Measurements from ENCODE around the gene MAP3K15. TPM values are rescaled to one million over a fixed set of nuclear protein-coding genes. Genes with fewer than 3 reads are reported as not detected.

Gene MAP3K15
- total RNA-seq, 1 experiment from 2014 or later: 0.06 TPM

- ChIA-PET CTCF (no interaction called here), POLR2A (ENCODE audit: low non-redundant PET) (no interaction called here)
- H3K27ac ChIP-seq (ENCODE audit: low read depth, low read length, poor library complexity, severe bottlenecking): no peak overlapping the region
- H3K9me3 ChIP-seq (ENCODE audit: low read depth, low read length, poor library complexity, severe bottlenecking): no peaks in the 10 kb centered on the region
- H3K36me3 ChIP-seq (ENCODE audit: insufficient read depth, low read length, poor library complexity, severe bottlenecking): peaks cover 49% of the 10 kb centered on the region
- DNase-seq (ENCODE audit: low spot score): no peak
- no peaks in the 10 kb centered on the region for H3K4me1 ChIP-seq (ENCODE audit: insufficient read depth, low read length, poor library complexity, severe bottlenecking)
- TF ChIP-seq, protein P1, sequence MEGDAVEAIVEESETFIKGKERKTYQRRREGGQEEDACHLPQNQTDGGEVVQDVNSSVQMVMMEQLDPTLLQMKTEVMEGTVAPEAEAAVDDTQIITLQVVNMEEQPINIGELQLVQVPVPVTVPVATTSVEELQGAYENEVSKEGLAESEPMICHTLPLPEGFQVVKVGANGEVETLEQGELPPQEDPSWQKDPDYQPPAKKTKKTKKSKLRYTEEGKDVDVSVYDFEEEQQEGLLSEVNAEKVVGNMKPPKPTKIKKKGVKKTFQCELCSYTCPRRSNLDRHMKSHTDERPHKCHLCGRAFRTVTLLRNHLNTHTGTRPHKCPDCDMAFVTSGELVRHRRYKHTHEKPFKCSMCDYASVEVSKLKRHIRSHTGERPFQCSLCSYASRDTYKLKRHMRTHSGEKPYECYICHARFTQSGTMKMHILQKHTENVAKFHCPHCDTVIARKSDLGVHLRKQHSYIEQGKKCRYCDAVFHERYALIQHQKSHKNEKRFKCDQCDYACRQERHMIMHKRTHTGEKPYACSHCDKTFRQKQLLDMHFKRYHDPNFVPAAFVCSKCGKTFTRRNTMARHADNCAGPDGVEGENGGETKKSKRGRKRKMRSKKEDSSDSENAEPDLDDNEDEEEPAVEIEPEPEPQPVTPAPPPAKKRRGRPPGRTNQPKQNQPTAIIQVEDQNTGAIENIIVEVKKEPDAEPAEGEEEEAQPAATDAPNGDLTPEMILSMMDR (conservative IDR thresholded peaks at IDR 0.05; ENCODE audit: low read depth, low read length): no peak
- intact Hi-C loops (cut with micrococcal nuclease; ENCODE audit: unreplicated experiment): no loop called here
- no peaks in the 10 kb centered on the region for H3K27me3 ChIP-seq (replicated peaks; ENCODE audit: insufficient read depth, low read depth, low read length, poor library complexity)
- no peak overlapping the region for H3K4me3 ChIP-seq (ENCODE audit: low read depth, low read length, poor library complexity, severe bottlenecking)
- BruUV-seq (replicated peaks): no TSS peak
Measured at GRCh38 chrX:19350941-19351384, 164.3 kb downstream of the MAP3K15 start.

DNA sequence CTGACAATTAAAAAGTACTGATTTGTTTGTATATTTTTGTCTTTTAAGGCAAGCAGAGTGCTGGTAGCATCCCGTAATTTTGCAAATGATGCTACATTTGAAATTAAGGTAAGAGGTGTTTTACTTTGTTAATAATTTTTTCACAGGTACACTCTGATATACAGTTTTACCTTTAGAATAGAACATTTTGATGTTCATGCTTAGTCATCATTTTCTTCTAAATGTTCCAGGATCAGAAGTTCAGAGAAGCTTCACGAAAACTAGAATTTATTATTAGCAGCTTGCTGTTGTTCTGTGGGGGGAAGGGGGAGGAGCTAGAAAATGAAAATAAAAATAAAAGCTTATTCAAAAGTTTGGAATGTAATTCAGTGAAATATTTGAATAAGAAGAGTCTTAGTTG lies 166.0 kb downstream of the MAP3K15 start:
- Histone ChIP-seq H3K4me1 (ENCODE audit: insufficient read depth, low read length, poor library complexity, severe bottlenecking) (no peaks in the 10 kb centered on the region), H3K27me3 (replicated peaks; ENCODE audit: insufficient read depth, low read depth, low read length, poor library complexity) (no peaks in the 10 kb centered on the region), H3K36me3 (ENCODE audit: insufficient read depth, low read length, poor library complexity, severe bottlenecking) (peaks cover 32% of the 10 kb centered on the region), H3K27ac (ENCODE audit: low read depth, low read length, poor library complexity, severe bottlenecking) (no peak overlapping the region), H3K4me3 (ENCODE audit: low read depth, low read length, poor library complexity, severe bottlenecking) (no peak overlapping the region), H3K9me3 (ENCODE audit: low read depth, low read length, poor library complexity, severe bottlenecking) (no peaks in the 10 kb centered on the region)
- TF ChIP-seq, protein P1 (conservative IDR thresholded peaks at IDR 0.05; ENCODE audit: low read depth, low read length): no peak
- TF ChIP-seq EZH2 (IDR thresholded peaks at IDR 0.05; ENCODE audit: borderline replicate concordance, low read depth, low read length, poor library complexity, severe bottlenecking): no peak
- ChIA-PET CTCF (no interaction called here), POLR2A (ENCODE audit: low non-redundant PET) (no interaction called here)
- BruUV-seq (replicated peaks): no TSS peak
- intact Hi-C loops (cut with micrococcal nuclease; ENCODE audit: unreplicated experiment): no loop called here
- DNase-seq (ENCODE audit: low spot score): no peak

GRCh38 chrX:19347916-19348315 lies 167.4 kb downstream of the MAP3K15 start:
- no peak for TF ChIP-seq EZH2 (IDR thresholded peaks at IDR 0.05; ENCODE audit: borderline replicate concordance, low read depth, low read length, poor library complexity, severe bottlenecking)
- peaks cover 3% of the 10 kb centered on the region for H3K4me1 ChIP-seq (ENCODE audit: insufficient read depth, low read length, poor library complexity, severe bottlenecking)
- intact Hi-C loops (cut with micrococcal nuclease; ENCODE audit: unreplicated experiment): no loop called here

GRCh38 chrX:19344661-19345060 lies 170.6 kb downstream of the MAP3K15 start:
- CTCF ChIA-PET: no interaction called here

More at GRCh38 chrX:19347916-19348315, 167.4 kb downstream of the MAP3K15 start:
- ChIA-PET POLR2A (ENCODE audit: low non-redundant PET) (no interaction called here), CTCF (no interaction called here)
- DNase-seq (ENCODE audit: low spot score): no peak
- H3K27me3 ChIP-seq (replicated peaks; ENCODE audit: insufficient read depth, low read depth, low read length, poor library complexity): no peaks in the 10 kb centered on the region
- no peak overlapping the region for H3K4me3 ChIP-seq (ENCODE audit: low read depth, low read length, poor library complexity, severe bottlenecking)
- BruUV-seq (replicated peaks): no TSS peak
- H3K9me3 ChIP-seq (ENCODE audit: low read depth, low read length, poor library complexity, severe bottlenecking): no peaks in the 10 kb centered on the region
- no peak overlapping the region for H3K27ac ChIP-seq (ENCODE audit: low read depth, low read length, poor library complexity, severe bottlenecking)
- H3K36me3 ChIP-seq (ENCODE audit: insufficient read depth, low read length, poor library complexity, severe bottlenecking): peaks cover 24% of the 10 kb centered on the region

More at GRCh38 chrX:19344661-19345060, 170.6 kb downstream of the MAP3K15 start:
- Histone ChIP-seq H3K27me3 (replicated peaks; ENCODE audit: insufficient read depth, low read depth, low read length, poor library complexity) (no peaks in the 10 kb centered on the region), H3K36me3 (ENCODE audit: insufficient read depth, low read length, poor library complexity, severe bottlenecking) (peaks cover 5% of the 10 kb centered on the region), H3K4me1 (ENCODE audit: insufficient read depth, low read length, poor library complexity, severe bottlenecking) (peaks cover 8% of the 10 kb centered on the region), H3K4me3 (ENCODE audit: low read depth, low read length, poor library complexity, severe bottlenecking) (peak overlapping the region; percentile 86), H3K9me3 (ENCODE audit: low read depth, low read length, poor library complexity, severe bottlenecking) (no peaks in the 10 kb centered on the region), H3K27ac (ENCODE audit: low read depth, low read length, poor library complexity, severe bottlenecking) (peak overlapping the region; percentile 80)
- DNase-seq (ENCODE audit: low spot score): no peak
- POLR2A ChIA-PET (ENCODE audit: low non-redundant PET): no interaction called here
- no TSS peak for BruUV-seq (replicated peaks)
- TF ChIP-seq, protein P1 (conservative IDR thresholded peaks at IDR 0.05; ENCODE audit: low read depth, low read length): no peak
- TF ChIP-seq EZH2 (IDR thresholded peaks at IDR 0.05; ENCODE audit: borderline replicate concordance, low read depth, low read length, poor library complexity, severe bottlenecking): no peak
- intact Hi-C loops (cut with micrococcal nuclease; ENCODE audit: unreplicated experiment): no loop called here
